ENCODE measurements around the gene MED27.

DNA sequence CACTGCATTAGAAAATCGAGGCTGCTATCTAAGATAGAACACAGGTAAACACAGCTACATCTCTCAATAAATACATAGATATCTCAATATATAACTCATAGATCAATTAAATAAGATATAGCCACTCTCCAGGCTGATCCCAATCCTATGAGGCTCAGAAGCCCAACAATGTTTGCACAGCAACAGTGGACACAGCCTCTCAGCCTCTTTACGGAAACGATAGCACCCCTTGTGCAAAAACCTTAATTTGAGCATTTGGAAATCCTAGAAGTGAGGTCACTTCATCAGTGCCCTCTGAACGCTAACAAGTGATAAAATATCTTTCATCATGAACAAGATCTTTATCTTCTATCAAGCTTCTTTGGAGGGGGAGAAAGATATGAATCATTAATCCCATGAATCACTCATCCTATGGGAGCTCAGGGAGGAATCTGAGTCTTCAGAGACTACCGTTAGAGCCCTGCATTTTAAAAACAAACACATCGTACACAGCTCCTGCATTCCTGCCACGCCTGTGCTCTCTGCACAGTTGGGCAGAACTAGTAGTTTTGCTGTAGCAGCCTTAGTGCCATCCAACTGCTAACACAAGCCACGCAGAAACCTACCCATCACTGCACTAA lies 71.4 kb downstream of the MED27 start:
- TF ChIP-seq ZKSCAN1 (IDR thresholded peaks at IDR 0.05; ENCODE audit: low read length) (no peak), MAZ (IDR thresholded peaks at IDR 0.05; ENCODE audit: borderline replicate concordance, low read depth, low read length) (no peak), MAZ (CRISPR knock-in tag; IDR thresholded peaks at IDR 0.05; ENCODE audit: low read depth) (no peak), SMARCE1 (IDR thresholded peaks at IDR 0.05; ENCODE audit: borderline replicate concordance) (no peak), ELF3 (CRISPR knock-in tag; IDR thresholded peaks at IDR 0.05) (no peak), JUN (CRISPR knock-in tag; IDR thresholded peaks at IDR 0.05) (no peak), FOXK2 (IDR thresholded peaks at IDR 0.05) (no peak), ZBTB33 (CRISPR knock-in tag; IDR thresholded peaks at IDR 0.05) (no peak), CHD2 (IDR thresholded peaks at IDR 0.05; ENCODE audit: low read depth, low read length) (no peak), MXI1 (IDR thresholded peaks at IDR 0.05; ENCODE audit: borderline replicate concordance, low read depth, low read length) (no peak), ZZZ3 (CRISPR knock-in tag; IDR thresholded peaks at IDR 0.05; ENCODE audit: borderline replicate concordance) (no peak), HMG20A (CRISPR knock-in tag; IDR thresholded peaks at IDR 0.05; ENCODE audit: borderline replicate concordance) (no peak)
- TF ChIP-seq, protein P1, sequence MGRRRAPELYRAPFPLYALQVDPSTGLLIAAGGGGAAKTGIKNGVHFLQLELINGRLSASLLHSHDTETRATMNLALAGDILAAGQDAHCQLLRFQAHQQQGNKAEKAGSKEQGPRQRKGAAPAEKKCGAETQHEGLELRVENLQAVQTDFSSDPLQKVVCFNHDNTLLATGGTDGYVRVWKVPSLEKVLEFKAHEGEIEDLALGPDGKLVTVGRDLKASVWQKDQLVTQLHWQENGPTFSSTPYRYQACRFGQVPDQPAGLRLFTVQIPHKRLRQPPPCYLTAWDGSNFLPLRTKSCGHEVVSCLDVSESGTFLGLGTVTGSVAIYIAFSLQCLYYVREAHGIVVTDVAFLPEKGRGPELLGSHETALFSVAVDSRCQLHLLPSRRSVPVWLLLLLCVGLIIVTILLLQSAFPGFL (CRISPR knock-in tag; IDR thresholded peaks at IDR 0.05) = no peak
- TF ChIP-seq, protein P2, sequence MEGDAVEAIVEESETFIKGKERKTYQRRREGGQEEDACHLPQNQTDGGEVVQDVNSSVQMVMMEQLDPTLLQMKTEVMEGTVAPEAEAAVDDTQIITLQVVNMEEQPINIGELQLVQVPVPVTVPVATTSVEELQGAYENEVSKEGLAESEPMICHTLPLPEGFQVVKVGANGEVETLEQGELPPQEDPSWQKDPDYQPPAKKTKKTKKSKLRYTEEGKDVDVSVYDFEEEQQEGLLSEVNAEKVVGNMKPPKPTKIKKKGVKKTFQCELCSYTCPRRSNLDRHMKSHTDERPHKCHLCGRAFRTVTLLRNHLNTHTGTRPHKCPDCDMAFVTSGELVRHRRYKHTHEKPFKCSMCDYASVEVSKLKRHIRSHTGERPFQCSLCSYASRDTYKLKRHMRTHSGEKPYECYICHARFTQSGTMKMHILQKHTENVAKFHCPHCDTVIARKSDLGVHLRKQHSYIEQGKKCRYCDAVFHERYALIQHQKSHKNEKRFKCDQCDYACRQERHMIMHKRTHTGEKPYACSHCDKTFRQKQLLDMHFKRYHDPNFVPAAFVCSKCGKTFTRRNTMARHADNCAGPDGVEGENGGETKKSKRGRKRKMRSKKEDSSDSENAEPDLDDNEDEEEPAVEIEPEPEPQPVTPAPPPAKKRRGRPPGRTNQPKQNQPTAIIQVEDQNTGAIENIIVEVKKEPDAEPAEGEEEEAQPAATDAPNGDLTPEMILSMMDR (CRISPR knock-in tag; IDR thresholded peaks at IDR 0.05) = no peak
